ENCODE measurements around the gene SWAP70.

The SWAP70 gene

DNA sequence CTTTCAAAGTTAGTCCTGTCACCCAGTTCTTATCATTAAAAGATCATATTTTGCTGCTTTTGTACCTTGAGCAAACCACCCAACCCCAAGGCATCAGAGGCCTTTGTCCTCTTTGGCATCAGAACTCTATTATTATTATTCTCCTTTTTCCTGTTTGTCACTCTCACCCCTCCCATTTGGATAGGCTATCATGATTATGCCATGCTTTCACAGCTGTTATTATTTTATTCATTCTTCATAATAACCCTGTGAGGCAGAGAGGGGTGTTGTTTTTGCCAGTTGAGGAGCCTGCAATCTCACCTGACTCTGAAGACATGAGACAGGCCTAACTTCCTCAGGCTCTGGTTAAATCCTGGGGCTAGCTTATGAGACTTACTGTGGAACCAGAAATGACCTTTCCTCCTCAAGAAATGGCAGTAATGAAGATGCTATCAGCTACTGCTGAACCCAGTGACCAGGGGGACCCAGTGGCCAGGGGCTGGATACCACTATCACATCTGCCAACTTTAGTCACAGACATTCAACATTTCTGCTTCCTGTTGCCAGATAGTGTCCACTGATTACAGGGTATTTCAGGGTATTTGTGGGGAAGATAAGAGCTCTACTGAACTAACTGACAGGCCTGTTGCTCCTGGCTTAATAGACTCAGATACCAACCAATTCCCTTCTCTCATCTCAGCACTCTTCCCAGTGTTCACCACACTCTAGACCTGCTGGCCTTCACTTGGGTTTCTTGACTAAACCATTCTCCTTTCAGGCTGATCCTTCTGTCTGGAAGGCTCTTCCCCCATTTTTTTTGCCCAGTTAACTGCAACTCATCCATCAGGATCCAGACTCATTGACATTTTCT, 11.8 kb upstream of the SWAP70 start:
- DNase-seq: peak; percentile 40

DNA sequence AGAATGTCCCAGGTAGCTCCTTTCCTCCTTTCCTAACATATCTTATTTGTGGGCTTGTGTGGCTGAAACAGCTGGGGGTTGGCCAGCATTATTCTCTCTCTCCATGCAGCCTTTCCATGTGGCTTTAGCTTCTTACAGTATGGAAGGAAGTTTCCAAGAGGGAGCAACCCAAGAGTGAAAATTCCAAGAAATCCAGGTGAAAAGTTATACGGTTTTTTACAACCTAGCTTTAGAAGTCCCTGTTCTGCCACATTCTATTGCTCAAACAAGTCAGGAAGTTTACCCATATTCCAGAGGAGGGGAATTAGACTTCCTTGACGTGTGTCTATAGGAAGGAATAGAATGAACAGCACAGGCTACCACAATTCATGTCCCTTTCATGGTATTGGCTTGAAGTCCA, 10.0 kb upstream of the SWAP70 start:
- no peak for DNase-seq

DNA sequence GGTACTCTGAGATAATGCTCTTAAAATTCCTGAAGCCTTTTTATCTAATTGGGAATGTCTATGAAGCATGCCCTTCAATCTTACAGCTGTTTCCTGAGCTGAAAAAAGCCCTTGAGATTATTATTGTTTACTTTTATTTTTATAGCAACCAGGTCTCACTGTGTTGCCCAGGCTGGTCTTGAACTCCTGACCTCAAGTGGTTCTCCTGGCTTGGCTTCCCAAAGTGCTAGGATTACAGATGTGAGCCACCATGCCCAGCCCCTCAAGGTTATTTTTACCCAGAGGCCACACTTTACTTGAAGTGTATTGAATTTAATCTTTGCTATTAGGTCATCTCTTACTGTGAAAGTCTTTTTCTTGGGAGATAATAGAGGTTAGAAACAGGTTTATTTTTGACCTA, 7.0 kb upstream of the SWAP70 start:
- no peak for DNase-seq

DNA sequence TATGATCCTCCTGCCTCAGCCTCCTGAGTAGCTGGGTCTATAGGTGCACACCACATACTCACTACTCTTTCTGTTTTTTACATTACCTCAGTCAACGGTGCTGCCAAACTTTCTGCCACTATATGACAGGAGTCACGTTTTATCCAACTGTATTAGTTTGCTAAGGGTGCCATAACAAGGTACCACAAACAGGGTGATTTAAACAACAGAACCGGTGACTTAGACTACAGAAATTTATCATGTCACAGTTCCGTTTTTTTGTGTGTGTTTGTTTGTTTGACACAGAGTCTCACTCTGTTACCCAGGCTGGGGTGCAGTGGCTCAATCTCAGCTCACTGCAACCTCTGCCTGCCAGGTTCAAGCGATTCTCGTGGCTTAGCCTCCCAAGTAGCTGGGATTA, 6.3 kb upstream of the SWAP70 start:
- no peak for DNase-seq

DNA sequence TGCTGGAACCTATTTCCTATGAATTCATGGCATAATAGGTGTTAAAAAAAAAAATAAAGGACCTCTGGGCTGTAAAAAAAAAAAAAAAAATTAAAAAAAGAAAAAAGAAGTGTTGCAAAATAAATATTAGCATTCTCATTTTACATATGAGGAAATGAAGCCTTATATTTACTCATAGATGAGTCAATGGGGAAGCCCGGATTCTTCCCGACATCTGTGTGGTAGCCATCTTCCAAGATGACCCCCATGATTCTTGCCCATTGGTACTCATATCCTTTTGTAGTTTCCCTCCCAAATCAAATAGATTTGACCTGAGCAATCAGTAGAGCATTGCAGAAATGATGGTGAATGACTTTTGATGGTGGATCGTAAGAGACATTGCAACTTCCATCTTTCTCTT, 3.0 kb upstream of the SWAP70 start:
- DNase-seq: no peak

DNA sequence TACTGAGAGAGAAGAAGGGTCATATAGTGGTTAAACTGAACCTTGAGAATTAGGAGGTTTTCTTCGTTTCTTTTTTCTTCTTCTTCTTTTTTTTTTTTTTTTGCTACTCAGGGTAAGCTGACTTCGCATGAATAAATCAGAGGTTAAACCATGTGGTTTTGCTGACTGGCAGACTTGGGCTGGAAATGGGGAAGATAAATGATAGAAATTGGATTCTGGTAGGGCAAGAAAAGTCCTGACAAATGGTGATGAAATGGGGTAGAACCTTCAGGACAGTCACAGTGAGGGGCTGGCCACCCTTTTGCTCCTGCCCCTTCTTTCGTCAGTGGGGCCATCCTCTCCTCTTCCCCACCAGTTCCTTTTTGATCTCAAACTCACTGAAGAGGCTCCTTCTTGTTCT, 1.6 kb upstream of the SWAP70 start:
- DNase-seq: no peak

DNA sequence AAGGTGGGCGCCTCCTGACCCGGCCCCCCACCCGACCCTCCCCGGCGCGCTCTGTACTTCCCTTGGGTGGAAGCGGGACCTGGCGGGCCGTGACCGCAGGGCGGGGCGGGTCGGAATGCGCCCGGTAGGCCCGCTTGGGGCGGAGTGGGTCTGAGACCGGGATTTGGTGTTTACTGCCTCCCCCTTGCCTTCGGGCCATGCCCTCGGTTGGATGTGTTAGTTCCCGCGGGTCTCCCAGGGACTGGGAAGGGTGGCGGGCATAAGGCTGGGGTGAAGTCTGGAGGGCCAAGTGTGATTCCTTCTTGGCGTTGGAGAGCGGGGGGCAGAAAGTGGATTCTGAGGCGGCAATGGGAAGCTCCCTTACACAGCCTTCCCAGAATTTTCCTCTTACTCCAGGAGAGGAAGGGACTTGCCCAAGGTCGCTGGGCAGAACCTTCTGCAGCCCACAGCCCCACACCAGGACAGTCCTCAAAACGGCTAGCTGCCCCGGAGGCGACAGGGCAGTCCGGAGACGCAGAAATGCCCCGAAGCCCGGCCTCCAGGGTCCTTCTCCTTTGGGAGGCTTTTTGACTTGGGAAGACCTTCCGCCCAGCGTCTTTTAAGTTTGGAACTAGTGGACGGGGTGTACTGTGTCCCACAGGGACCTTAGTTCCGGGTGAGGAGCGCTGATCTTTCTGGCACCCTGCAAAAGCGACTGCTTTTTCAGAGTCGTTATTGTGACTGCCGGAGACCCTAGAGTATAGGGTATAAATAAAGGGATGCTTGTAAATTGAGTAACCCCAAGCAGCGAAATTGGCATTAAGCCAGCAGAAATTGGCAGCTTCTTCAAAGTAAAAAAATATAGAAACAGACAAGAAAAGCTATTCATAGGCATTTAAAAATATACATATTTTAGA, 647 bp downstream of the SWAP70 start:
- no peak for DNase-seq

DNA sequence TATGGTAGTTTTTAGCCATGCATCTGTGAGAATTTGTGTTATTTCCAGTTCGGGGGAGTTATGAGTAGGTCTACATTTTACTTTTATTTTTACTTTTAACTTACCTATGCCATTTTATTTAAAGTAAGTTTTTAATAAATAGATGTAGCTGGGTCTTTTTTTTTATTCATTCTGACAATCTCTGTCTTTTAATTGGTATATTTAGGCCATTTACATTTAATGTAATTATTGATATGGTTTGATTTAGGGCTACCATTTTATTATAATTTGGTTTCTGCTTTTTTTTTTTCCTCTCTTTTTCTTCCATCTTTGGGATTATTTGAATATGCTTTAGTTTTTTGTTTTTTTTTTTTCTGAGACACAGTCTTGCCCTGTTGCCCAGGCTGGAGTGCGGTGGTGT, 1.9 kb downstream of the SWAP70 start:
- DNase-seq: no peak

DNA sequence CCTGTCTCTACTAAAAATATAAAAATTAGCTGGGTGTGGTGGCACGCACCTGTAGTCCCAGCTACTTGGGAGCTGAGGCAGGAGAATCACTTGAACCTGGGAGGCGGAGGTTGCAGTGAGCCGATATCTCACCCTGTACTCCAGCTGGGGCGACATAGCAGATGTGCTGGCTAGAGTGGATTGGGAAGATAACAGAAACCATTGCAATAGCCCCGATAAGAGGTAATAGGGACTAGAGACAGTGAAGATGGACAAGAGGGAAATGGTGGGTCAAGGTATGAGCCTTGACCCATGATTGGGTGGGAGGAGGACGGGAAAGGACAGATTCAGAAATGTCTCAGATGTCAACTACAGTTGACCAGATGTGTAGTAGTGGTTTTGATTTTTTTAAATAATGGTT, 6.1 kb downstream of the SWAP70 start:
- no peak for DNase-seq

DNA sequence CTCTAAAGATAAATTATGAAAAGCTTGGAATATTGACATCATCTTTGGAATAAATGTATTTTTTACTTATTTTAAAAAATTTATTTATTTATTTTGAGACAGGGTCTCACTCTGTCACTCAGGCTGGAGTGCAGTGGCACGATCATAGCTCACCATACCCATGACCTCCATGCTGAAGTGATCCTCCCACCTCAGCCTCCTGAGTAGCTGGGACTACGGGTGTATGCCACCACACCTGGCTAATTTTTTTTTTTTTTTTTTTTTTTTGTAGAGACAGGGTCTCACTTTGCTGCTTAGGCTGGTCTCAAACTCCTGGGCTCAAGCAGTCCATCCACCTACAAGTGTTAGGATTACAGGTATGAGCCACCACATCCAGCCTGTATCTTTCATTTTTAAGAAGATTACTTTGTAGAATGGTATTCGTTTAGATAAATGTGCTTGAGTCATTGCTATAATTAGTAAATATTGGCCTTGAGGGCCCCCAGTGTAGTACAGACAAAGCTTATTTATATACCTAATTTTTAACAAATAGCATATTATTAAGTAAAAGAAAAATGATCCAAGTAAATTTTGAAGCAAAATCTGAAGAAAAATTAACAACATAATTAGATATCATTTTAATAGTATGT, 8.5 kb downstream of the SWAP70 start:
- no peak for DNase-seq

DNA sequence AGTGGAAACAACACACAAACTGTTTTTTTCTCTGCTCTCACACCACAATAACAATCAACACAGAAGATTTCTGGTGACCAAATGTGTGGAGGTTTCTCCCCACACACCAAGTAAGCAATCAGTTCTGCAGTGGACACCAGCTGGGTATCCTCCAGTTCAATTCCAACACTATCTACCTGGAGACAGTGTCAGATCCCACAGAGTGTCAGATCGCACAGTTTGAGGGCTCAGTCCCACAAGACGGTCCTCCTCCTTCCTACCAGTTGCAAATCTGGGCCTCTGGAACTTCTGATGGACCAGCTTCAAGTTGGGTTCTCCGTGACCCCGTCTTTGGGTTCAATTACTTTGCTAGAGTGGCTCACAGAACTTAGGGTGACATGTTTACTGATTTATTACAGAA, 9.0 kb downstream of the SWAP70 start:
- no peak for DNase-seq

DNA sequence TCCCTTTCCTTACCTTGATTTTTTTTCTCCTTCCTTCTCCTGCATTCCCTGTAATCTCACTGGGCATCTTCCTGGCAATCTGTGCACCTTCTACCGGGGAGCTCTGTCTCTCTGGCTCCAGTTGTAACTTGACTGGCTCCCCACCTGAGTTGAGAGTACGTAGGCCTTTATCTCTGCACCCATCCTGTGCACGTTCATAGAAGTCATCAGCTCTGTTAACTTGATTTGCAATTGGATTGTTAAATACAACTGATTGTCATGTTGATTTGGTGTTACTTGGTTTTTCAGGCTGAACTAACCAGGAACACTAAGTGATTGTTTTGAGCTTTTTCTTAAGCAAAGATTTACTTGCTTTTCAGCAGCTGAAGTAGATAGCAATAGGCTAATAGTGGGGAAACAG, 11.8 kb downstream of the SWAP70 start:
- DNase-seq: no peak

DNA sequence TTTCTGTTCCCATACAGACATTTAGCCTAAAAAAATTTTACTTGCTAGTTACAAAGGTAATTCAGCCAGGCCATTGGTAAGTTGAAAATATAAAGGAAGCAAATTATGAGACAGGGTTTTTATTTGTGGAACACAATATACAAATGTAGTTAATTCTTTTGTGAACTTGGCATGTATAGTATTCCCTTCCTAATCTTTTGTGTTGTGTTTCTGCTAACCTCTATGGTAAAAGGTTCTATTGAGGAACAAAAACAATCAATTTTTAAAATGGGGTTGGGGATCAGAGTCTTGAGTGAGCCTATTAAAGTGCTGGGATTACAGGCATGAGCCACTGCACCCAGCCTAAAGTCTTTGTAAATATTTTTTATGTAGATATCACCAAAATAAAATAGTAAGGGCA, 14.1 kb downstream of the SWAP70 start:
- DNase-seq: no peak

DNA sequence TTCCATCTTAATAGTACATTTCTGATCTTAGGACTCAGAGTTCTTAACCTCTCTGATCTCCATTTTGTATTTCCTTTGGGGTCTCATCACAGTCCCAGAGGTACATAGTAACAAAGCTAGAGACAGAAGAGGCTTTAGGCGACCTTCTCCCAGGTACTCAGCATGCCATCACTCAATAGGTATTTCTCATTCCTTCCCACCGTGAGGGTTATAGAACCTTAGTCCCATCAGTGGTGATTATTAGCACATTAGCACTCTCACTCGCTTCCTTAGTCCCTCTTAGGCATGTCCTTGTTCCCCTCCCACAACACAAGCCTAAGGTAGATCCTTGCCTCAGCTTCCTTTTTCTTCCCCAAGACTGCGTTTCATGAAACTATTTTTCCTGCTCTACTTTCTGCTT, 14.7 kb downstream of the SWAP70 start:
- DNase-seq: no peak

DNA sequence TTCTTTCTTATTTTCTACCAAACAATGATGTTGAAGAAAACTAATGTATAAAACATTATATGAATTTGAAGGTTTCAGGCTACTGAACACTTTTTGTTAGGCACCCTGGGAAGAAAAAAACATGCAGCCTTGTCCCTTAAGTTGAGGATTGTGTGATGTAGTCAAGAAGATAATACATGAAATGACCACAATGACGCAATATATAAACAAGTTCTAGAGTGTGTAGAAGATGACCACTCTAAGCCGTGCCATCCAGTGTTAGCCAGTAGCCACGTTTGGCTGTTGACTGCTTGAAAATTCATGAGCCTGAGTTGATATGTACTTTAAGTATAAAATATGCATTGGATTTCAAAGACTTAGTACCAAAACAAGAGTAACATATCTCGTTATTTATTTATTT, 16.2 kb downstream of the SWAP70 start:
- DNase-seq: no peak

DNA sequence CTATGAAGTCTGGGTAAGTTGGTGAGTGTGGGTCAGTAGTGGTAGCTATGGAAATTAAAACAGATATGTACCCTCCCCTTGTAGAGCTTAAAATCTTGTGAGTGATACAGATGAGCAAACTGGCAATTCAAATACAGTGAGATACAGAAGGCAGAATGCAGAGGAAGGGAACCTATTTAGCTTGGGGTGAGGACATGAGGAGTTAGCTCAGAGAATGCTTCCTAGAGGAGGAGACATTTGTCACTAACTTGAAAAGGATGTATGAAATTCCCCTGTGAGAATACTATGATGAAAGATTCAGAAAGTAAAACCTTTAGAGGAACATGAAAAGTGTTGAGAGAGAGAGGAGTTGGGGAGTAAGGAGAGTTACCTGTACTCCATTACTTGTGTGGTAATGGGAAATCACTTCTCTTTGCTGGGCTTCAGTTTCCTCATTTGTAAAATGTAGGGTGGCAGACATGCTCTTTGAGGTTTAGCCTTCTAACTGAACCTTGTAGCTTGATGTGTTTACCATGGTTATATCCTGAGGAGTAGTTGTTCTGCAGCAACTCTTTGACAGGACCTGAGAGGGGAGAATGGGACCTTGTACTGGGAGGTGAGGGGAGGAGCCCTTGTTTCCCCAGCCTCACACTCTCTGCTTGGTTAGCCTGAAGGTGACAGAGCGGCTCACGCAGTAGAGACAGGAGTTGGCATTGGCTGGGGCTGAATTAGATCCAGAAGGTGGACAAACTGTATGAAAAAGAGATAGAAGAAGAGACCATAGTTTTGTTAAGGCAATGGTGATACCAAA, 17.9 kb downstream of the SWAP70 start:
- DNase-seq: no peak

DNA sequence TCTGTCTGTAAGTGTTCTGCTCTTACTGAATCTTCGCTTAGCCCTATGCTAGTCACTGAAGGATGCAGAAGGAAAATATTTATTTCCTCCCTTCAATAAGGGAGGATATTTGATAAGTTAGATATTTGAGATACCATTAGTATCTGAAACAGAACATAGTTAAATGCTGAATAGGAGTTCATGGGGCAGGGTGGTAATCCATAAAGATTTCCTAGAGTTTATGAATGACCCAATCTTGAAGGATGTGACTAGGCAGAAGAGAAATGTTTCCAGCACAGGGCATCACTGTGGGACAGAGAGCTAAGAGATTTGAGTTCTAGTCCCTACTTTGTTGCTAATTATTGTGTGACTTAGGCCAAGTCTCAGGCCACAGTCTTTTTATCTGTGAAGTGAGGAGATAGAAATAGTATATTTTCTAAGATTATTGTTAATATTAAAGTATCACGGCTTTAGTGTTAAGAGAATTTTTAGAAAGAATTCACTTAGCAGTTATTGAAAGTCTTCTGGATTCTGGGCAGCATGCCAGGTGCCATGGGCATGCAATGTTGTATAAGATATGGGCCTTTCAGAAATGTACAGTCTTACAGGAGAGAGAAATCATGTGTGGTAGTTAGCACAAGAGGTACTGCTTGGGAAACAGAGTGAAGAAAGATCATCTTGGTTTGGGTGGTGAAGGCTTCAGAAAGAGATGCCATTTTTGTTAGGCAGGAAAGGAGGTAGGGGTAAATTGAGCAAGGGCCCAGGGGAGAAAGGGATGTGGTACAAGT, 24.0 kb downstream of the SWAP70 start:
- DNase-seq: no peak

DNA sequence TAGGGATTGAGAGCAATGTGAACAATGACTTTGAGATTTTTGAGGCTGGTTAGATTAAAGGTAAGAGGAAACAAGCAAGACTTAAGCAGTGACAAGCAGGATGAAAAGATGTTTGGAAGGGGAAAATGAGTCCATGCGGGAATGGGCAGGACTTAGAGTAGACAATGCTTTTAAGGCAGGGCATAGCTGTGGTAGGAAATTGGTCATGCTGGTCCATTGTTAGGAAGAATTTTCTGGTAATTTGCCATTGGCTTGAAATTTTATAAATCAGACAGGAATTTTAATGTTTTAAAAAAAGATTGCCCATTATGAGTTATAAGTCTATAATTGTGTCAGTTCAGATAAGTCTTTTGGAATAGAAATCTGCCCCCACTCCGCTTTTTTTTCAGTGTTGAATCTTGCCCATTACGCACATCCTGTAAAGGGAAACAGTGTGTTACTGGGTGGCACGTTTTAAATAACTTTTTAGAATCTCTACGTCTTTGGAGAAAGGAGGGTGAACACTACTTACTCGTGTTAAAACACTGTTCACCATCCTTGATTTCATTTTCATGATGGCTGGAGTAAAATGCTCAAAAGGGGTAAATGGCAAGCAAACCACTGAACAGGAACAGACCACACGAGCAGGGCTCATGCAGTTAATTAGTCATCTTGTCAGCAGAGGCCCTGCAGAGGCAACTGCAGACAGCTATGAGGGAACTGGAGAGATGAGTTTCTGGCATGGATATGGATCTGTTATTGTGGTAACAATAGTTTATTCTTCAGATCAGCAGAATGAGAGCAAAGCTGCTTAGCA, 25.0 kb downstream of the SWAP70 start:
- peak; percentile 39 for DNase-seq

DNA sequence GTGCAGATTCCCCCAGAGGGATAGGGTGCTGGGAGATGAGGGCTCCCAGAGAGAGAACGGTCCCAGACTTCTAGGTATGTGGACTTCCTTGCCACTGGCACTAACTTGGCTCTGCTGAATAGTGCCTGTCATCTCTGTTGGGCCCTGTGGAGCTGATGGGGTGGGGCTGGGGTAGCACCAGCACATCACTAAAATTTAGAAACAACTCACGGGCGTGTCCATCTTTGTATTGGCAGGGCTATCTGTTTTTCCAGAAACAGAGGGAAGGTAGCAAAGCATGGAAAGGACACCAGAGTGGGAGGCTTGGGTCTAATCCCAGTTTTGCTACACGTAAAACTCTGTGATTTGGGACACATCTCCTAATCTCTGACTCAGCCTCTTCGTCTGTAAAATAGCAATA, 25.8 kb downstream of the SWAP70 start:
- no peak for DNase-seq

DNA sequence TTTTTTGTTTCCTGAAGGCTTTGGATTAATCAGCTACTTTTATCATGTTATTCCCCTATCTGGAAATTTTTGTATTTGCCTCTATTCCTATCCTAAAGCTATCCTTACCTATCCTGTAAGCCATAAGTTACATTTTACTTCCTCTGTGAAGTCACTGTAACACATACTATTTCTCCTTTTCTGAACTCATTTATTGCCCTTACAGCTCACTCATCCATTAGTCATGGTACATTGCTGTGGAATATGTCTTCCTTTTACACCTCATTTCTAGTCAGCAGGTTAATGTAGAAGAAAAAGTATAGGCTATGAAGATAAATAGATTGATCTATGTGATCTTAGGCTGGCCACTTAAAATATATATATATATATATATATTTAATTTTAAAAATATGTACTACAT, 28.0 kb downstream of the SWAP70 start:
- no peak for DNase-seq

DNA sequence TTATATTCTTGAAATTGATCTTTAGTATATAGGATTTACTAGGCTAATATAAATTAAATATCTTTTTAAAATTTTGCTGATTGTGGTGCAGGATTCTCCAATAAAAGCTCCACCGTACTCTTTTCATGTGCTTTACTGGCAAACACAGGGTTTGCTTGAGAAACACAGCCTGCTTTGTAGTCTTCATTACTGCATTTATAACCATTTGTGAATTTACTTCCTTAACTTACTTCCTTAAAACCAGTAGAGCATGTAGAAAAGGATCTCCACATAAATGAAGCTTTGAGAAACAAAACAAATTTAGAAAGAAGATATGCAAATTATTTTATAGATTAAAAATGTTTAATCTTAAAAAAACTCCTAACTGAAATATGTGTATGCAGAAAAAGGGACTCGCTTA, 28.8 kb downstream of the SWAP70 start:
- peak; percentile 31 for DNase-seq

Measured in KG1 (cell line).